Neural cell (in vitro differentiated cells): ENCODE measurements around the gene SLC6A16. TPM values are rescaled to one million over a fixed set of nuclear protein-coding genes. Genes with fewer than 3 reads are reported as not detected.

Experiments
- H2AFZ ChIP-seq: fragments of 200-600, 300-800 bp; sonication (generic), shearing (Covaris generic); 2 replicates; pipeline ENCODE4 v1.6.0; 2014; ENCODE audit warnings: low read depth, mild to moderate bottlenecking, antibody characterized with exemption, low read length, moderate library complexity
- H3F3A ChIP-seq: fragments of 200-600 bp; shearing (Covaris generic); 2 replicates; pipeline ENCODE4 v1.6.1; 2016; ENCODE audit warnings: mild to moderate bottlenecking, moderate library complexity, mixed read lengths, antibody characterized with exemption, low read length; ENCODE audit not compliant: insufficient read depth, poor library complexity, severe bottlenecking
- H3K27ac ChIP-seq: fragments of 200-600, 300-800 bp; sonication (generic), shearing (Covaris generic); 2 replicates; pipeline ENCODE4 v1.5.1; 2014; ENCODE audit warnings: mild to moderate bottlenecking, low read length, moderate library complexity
- H3K27me3 ChIP-seq: fragments of 300-800, 200-600 bp; sonication (generic), shearing (Covaris generic); 2 replicates; pipeline ENCODE4 v1.6.0; 2014; ENCODE audit warnings: mild to moderate bottlenecking, low read depth, low read length, moderate library complexity; ENCODE audit not compliant: insufficient read depth
- H3K36me3 ChIP-seq: fragments of 300-800, 200-600 bp; sonication (generic), shearing (Covaris generic); 2 replicates; pipeline ENCODE4 v1.5.1; 2014; ENCODE audit warnings: mild to moderate bottlenecking, antibody characterized with exemption, low read length, moderate library complexity; ENCODE audit not compliant: insufficient read depth
- H3K4me2 ChIP-seq: fragments of 300-800, 200-600 bp; sonication (generic), shearing (Covaris generic); 2 replicates; pipeline ENCODE4 v1.6.0; 2014; ENCODE audit warnings: mild to moderate bottlenecking, low read length
- H3K4me3 ChIP-seq: fragments of 300-800, 200-600 bp; sonication (generic), shearing (Covaris generic); 2 replicates; pipeline ENCODE4 v1.5.1; 2014; ENCODE audit warnings: mild to moderate bottlenecking, low read length, moderate library complexity
- H3K79me2 ChIP-seq: fragments of 200-600 bp; shearing (Covaris generic); replicated peaks from 2 replicates; pipeline ENCODE4 v1.6.0; 2014; ENCODE audit warnings: mild to moderate bottlenecking, low read length, moderate library complexity; ENCODE audit not compliant: insufficient read depth
- H3K9ac ChIP-seq: fragments of 300-800, 200-600 bp; sonication (generic), shearing (Covaris generic); 2 replicates; pipeline ENCODE4 v1.6.1; 2016; ENCODE audit warnings: mild to moderate bottlenecking, low read length, mixed read lengths
- H3K9me2 ChIP-seq: fragments of 200-600 bp; shearing (Covaris generic); 2 replicates; pipeline ENCODE4 v1.6.1; 2016; ENCODE audit warnings: mild to moderate bottlenecking, low read length, mixed read lengths; ENCODE audit not compliant: insufficient read depth
- H3K9me3 ChIP-seq: fragments of 200-600, 300-800 bp; sonication (generic), shearing (Covaris generic); 2 replicates; pipeline ENCODE4 v1.6.1; 2016; ENCODE audit warnings: mild to moderate bottlenecking, mixed run types, low read length, moderate library complexity, mixed read lengths
- H4K20me1 ChIP-seq: fragments of 200-600 bp; shearing (Covaris generic); 2 replicates; pipeline ENCODE4 v1.6.1; 2016; ENCODE audit warnings: mild to moderate bottlenecking, mixed run types; ENCODE audit not compliant: insufficient read depth
- CTCF ChIP-seq: fragments of 450-650 bp; IDR thresholded peaks from 2 replicates; pipeline ENCODE4 v1.5.1; 2014; ENCODE audit warnings: antibody characterized with exemption, mild to moderate bottlenecking, moderate library complexity; ENCODE audit not compliant: poor library complexity, severe bottlenecking
- EP300 ChIP-seq: fragments of 450-650 bp; conservative IDR thresholded peaks from 2 replicates; pipeline ENCODE4 v1.6.1; 2014; ENCODE audit warnings: antibody characterized with exemption, mild to moderate bottlenecking, moderate library complexity; ENCODE audit not compliant: poor library complexity, severe bottlenecking
- EZH2 ChIP-seq: fragments of 200-600, 300-800 bp; shearing (Covaris generic), sonication (generic); IDR thresholded peaks from 2 replicates; pipeline ENCODE4 v1.6.1; 2014; ENCODE audit warnings: antibody characterized with exemption, low read length, borderline replicate concordance, mild to moderate bottlenecking; ENCODE audit not compliant: insufficient read depth, poor library complexity, severe bottlenecking
- MXI1 ChIP-seq: fragments of 450-650 bp; conservative IDR thresholded peaks from 2 replicates; pipeline ENCODE4 v1.6.1; 2014; ENCODE audit warnings: antibody characterized with exemption, mild to moderate bottlenecking; ENCODE audit not compliant: poor library complexity, severe bottlenecking
- POLR2AphosphoS5 ChIP-seq: IDR thresholded peaks from 2 replicates; pipeline ENCODE4 v1.6.1; 2012
- RAD21 ChIP-seq: fragments of 450-650 bp; conservative IDR thresholded peaks from 2 replicates; pipeline ENCODE4 v1.6.1; 2014; ENCODE audit warnings: antibody characterized with exemption, mild to moderate bottlenecking, moderate library complexity
- SMC3 ChIP-seq: fragments of 450-650 bp; conservative IDR thresholded peaks from 2 replicates; pipeline ENCODE4 v1.6.1; 2014; ENCODE audit warnings: antibody characterized with exemption, mild to moderate bottlenecking, moderate library complexity; ENCODE audit not compliant: poor library complexity
- TAF1 ChIP-seq: IDR thresholded peaks from 2 replicates; pipeline ENCODE4 v1.6.1; 2012; ENCODE audit warnings: low read depth
- polyA plus RNA-seq: library from polyadenylated mRNA; depleted of rRNA; stranded (reverse); fragments of >200 nt; gene quantifications from 2 replicates; pipeline ENCODE4 v1.2.3, GENCODE V29; 2014
- TF ChIP-seq, protein P1 (sequence below): IDR thresholded peaks from 2 replicates; pipeline ENCODE4 v1.6.1; 2012; ENCODE audit warnings: borderline replicate concordance

SLC6A16 gene
- polyA plus RNA-seq, 1 donor from 2014 or later: not detected

GRCh38 chr19:49243726-49244125 is 81.3 kb downstream of the SLC6A16 start:
- no peaks in the 10 kb centered on the region for H3K9me3 ChIP-seq
- no peaks in the 10 kb centered on the region for H3K27me3 ChIP-seq
- no peaks in the 10 kb centered on the region for H3K79me2 ChIP-seq
- no peak overlapping the region for H3K27ac ChIP-seq
- no peak for TF ChIP-seq CTCF
- H3K36me3 ChIP-seq: no peaks in the 10 kb centered on the region
- H2AFZ ChIP-seq: no peak overlapping the region
- H4K20me1 ChIP-seq: no peaks in the 10 kb centered on the region
- H3K4me3 ChIP-seq: no peak overlapping the region
- H3K9me2 ChIP-seq: no peaks in the 10 kb centered on the region
- no peaks in the 10 kb centered on the region for H3F3A ChIP-seq
- no peak overlapping the region for H3K4me2 ChIP-seq
- no peak overlapping the region for H3K9ac ChIP-seq

GRCh38 chr19:49243129-49243528 is 81.9 kb downstream of the SLC6A16 start:
- no peaks in the 10 kb centered on the region for H3K79me2 ChIP-seq
- H2AFZ ChIP-seq: no peak overlapping the region

More at GRCh38 chr19:49243129-49243528, 81.9 kb downstream of the SLC6A16 start:
- Histone ChIP-seq H3K9ac (no peak overlapping the region), H3K9me2 (no peaks in the 10 kb centered on the region), H3K27me3 (no peaks in the 10 kb centered on the region), H4K20me1 (no peaks in the 10 kb centered on the region), H3F3A (no peaks in the 10 kb centered on the region), H3K4me3 (no peak overlapping the region), H3K36me3 (no peaks in the 10 kb centered on the region), H3K9me3 (no peaks in the 10 kb centered on the region), H3K27ac (no peak overlapping the region), H3K4me2 (no peak overlapping the region)
- no peak for TF ChIP-seq CTCF
- TF ChIP-seq MXI1: no peak
- TF ChIP-seq TAF1: no peak
- TF ChIP-seq EZH2: no peak
- no peak for TF ChIP-seq SMC3
- no peak for TF ChIP-seq EP300
- TF ChIP-seq, protein P1, sequence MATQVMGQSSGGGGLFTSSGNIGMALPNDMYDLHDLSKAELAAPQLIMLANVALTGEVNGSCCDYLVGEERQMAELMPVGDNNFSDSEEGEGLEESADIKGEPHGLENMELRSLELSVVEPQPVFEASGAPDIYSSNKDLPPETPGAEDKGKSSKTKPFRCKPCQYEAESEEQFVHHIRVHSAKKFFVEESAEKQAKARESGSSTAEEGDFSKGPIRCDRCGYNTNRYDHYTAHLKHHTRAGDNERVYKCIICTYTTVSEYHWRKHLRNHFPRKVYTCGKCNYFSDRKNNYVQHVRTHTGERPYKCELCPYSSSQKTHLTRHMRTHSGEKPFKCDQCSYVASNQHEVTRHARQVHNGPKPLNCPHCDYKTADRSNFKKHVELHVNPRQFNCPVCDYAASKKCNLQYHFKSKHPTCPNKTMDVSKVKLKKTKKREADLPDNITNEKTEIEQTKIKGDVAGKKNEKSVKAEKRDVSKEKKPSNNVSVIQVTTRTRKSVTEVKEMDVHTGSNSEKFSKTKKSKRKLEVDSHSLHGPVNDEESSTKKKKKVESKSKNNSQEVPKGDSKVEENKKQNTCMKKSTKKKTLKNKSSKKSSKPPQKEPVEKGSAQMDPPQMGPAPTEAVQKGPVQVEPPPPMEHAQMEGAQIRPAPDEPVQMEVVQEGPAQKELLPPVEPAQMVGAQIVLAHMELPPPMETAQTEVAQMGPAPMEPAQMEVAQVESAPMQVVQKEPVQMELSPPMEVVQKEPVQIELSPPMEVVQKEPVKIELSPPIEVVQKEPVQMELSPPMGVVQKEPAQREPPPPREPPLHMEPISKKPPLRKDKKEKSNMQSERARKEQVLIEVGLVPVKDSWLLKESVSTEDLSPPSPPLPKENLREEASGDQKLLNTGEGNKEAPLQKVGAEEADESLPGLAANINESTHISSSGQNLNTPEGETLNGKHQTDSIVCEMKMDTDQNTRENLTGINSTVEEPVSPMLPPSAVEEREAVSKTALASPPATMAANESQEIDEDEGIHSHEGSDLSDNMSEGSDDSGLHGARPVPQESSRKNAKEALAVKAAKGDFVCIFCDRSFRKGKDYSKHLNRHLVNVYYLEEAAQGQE: no peak
- TF ChIP-seq RAD21: no peak
- no peak for TF ChIP-seq POLR2AphosphoS5
